ENCODE measurements around the gene FAM76A.
"Not testable (repeated sequence)": the region's sequence is repeated elsewhere in the genome, so short reads cannot be mapped to it uniquely, and the experiment has no call there.

Gene FAM76A

GRCh38 chr1:27725374-27726172 is at the start of gene FAM76A:
TSS of gene FAM76A (plus strand) at chr1:27725961. CDS start at chr1:27726081, 120 bp downstream.
- DNase-seq: peak; percentile 100

DNA sequence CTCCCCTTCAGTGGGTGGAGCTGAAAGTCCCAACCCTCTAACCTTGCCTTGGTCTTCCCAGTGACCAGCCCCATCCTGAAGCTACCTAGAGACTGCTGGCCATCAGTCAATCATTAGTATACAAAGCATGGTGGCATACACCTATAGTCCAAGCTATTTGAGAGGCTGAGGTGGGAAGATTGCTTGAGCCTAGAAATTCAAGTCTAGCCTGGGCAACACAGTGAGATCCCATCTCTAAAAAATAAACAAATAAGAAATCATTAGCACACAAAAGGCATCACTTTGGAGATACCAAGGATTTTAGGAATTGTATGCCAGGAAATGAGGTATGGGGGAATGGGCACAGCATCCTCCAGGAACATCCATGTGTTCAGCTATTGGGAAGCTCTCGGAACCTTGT is 49.4 kb upstream of the FAM76A start:
- no peak for DNase-seq

DNA sequence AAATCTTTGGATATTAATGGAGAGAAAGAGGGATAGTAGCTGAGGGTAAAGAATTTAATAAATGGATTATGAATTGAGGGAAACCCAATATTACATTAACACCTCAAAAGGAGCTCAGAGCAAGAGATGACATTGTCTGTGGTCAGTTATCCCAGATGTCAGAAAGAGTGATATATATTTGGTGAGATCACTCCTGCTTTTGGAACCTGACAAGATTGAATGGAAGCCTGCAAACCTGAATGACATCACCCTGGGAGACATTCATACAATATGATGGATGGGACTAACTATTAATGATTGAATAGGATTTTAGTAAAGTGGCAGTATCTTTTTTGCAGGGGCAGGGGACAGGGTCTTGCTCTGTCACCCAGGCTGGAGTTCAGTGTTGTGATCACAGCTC is 47.0 kb upstream of the FAM76A start:
- DNase-seq: no peak

GRCh38 chr1:27680225-27680791 is 45.5 kb upstream of the FAM76A start:
- not testable (repeated sequence) for DNase-seq

DNA sequence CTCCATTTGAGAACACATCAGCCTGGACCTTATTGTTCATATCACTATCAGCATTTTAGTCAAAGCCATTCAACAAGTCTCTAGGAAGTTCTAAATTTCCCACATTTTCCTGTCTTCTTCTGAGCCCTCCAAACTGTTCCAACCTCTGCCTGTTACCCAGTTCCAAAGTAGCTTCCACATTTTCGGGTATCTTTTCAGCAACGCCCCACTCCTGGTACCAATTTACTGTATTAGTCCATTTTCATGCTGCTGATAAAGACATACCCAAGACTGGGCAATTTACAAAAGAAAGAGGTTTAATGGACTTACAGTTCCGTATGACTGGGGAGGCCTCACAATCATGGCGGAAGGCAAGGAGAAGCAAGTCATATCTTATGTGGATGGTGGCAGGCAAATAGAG is 44.2 kb upstream of the FAM76A start:
- DNase-seq: not testable (repeated sequence)

DNA sequence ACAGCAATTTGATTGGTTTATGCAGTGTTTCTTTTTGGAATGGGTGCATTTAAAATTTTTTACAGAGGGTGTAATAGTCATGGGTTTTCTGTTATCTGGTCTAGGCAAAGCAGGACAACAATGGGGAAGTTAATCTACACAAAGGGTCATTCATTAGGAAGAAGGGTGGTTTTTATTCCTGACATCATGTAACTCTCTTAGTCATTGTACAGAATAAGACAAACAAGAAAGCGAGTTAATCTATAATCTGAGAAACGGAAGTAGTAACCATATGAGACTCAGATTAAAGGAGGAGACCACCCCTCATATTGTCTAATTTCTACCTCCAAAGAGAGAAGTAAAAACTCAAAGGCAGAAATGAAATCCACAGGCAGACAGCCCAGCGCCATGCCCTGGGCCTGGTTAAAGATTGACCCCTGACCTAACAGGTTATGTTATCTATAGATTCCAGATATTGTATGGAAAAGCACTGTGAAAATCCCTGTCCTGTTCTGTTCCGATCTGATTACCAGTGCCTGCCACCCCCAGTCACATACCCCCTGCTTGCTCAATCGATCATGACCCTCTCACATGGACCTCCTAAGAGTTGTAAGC is 43.3 kb upstream of the FAM76A start:
- DNase-seq: no peak

GRCh38 chr1:27684176-27684575 is 41.6 kb upstream of the FAM76A start:
- DNase-seq: no peak

DNA sequence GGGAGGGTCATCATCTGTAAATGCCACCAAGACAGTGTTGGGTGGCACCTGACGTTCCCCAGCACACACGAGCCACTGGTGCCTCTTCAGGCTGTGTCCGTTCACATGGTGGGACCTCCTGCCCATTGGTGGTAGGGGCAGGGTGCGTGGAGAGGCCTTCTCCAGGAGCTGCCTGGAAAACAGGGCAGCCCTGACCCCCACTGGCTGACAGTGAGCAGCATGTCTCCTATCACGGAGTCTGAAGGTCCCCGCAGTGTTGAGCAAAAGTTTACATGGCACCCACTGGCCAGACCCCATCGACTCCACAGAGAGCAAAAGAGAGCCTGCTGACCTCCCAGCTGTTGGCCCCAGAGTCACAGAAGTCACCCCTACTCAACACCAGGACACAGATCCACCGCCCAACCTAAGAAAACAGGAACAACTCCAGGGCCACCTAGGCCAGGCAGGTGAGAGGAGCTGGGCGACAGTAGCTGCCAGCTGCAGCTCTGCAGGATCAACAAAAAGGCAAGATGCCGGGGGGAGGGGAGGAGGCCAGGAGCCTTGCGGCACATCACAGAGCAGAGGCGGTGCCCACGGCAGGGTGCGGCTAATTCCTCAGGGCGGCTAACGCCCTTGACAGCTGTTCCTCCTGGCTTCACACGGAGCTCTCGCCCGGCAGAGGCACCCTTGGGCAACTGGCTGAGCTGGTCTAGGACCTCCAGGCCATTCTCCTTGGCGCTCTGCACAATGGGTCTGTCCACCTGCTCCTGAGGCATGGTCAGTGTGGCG is 39.4 kb upstream of the FAM76A start:
- DNase-seq: no peak

GRCh38 chr1:27687906-27688305 is 37.9 kb upstream of the FAM76A start:
- no peak for DNase-seq

GRCh38 chr1:27689423-27690173 is 36.2 kb upstream of the FAM76A start:
- DNase-seq: no peak

DNA sequence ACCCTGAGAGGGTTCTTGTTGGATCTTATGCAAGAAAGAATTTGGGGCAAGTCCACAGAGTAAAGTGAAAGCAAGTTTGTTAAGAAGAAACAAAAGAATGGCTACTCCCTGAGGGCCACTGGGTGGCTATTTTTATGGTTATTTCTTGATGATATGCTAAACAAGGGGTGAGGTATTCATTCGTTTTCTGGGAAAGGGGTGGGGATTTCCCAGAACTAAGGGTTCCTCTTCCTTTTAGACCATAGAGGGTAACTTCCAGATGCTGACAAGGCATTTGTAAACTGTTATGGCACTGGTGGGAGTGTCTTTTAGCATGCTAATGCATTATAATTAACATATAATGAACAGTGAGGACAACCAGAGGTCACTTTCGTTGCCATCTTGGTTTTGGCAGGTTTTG is 35.6 kb upstream of the FAM76A start:
- no peak for DNase-seq

- not testable (repeated sequence) for DNase-seq
These were observed 28.9 kb upstream of the FAM76A start for GRCh38 chr1:27696835-27697234.

DNA sequence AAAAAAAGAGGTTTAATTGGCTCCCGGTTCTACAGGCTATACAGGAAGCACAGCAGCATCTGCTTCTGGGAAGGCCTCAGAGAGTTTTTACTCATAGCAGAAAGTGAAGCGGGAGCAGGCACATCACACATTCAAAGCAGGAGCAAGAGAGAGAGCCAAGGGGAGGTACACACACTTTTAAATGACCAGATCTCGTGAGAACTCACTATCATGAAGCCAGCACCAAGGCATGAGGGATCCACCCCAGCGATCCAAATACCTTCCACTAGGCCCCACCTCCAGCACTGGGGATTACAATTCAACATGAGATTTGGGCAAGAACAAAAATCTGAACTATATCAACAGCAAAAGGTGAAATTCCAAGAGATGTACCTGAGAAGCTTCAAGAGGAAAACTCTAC is 20.8 kb upstream of the FAM76A start:
- no peak for DNase-seq

DNA sequence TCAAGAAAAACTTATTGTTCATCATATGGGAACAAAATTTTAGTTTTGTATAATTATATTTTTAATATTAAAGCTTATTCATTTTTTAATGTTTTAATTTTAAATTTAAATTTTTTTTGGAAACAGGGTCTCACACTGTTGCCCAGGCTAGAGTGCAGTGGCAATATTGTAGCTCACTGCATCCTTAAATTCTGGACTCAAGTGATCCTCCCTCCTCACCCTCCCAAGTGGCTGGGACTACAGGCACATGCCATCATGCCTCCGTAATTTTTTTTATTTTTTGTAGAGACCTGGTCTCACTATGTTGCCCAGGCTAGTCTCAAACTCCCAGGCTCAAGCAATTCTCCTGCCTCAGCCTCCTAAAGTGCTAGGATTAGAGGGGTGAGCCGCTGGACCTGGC is 20.2 kb upstream of the FAM76A start:
- DNase-seq: no peak

DNA sequence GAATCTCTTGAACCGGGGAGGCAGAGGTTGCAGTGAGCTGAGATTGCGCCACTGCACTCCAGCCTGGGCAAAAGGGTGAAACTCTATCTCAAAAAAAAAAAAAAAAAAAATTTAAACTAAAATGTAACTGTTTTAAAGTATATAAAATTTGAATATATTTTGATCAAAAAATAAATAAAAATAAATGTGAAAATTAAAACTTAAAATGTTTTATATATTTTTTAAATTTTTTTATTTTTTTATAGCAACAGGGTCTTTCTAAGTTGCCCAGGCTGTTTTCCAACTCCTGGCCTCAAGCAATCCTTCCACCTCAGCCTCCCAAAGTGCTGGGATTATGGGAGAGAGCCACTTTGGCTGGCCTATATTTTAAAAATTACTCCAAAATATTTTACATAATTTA is 15.2 kb upstream of the FAM76A start:
- no peak for DNase-seq

DNA sequence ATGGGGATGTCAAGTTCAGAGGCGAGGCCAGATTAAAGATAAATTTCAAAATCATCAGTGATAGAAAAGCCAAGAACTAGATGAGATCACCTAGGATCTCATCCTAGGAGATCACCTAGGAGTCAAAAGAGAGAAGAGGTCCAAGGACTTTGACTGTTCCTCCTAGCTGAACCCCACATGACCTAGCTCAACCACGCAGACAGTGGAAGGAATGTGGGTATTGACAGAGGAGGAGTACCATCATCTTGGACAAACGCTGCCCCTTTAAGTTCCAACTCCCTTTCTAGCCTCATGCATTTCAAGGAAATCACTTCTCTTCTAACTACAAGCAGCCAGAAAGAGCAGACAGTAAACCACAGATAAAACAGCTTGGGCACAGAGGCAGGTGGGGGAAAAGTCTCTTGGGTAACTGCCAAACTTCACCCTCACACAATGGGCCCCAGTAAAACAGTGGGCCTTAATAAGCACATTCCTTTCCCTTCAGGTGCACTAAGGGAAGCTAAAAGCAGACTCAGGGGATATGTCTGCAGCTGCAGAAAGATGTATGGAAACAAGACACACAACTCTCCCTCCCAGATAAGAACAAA is 12.5 kb upstream of the FAM76A start:
- no peak for DNase-seq

DNA sequence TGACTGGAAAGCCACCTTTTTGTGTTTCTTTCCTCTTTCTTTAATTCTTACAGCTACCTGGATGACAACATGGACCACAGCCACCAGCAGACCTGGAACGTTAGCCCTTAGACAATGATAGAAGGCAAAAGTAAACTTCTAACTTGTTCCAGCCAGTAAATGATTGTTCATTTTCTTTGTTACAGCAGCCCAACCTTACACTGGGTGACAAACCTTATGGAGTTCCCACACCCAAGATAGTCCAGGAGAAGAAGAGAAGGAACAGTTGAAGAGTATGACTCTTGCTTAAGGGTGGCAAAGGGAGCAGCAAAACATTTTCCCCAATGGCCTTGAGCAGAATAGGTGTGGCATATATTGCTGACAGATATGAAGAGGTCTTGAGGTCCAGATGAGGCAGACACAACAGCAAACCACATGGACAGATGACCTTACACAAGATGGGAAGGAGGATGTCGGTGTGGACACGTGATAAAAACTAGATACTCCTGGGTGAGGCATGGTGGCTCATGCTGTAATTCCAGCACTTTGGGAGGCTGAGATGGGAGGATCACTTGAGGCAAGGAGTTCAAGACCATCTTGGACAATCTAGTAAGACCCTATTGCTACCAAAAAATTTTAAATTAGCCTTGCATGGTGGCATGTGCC is 11.8 kb upstream of the FAM76A start:
- no peak for DNase-seq

DNA sequence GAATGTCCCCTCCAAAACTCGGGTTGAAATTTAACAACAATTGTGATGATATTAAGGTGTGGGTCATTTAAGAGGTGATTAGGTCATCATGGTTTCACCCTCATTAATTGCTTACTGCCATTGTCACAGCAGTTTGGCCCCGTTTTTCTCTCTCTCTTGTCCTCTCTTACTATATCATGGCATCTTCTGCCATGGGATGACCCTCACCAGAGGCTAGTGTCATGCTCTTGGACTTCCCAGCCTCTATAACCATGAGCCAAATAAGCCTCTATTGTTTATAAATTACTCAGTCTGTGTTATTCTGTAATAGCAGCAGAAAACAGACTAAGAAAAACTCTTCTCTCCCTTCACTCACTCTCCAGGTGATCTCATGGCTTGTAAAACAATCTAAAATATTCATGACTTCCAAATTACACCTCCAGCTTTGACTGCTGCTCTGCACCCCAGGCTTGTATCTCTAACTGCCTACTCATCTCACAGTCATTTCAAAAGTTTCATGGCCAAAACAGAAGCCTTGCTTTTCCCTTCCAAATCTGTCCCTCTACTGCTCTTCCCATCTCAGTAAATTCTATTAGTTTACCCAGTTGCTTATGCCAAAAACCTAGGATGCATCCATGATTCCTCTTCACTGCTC is 9.4 kb upstream of the FAM76A start:
- no peak for DNase-seq

- DNase-seq: no peak
These were observed 6.2 kb upstream of the FAM76A start for GRCh38 chr1:27719286-27720251.

DNA sequence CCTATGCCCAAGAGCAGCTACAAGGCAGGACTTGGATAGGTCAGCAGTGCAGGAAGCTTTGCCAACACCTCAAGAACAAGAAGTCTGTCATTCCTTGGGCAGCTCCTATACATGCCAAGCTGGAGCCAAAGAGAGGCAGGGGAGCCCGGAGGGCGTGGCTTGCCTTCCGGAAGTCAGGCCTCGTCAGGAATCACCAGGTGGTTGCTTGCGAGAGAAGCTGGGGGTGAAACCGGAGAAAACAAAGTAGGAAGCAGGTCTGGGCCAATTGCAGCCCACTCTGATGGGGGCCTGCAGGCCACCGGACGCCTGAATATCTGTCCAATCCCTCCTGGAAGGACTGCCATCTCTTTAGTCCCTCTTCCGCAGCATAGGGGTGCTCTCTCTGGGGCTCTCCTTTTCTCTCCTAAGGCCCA is 794 bp upstream of the FAM76A start:
- DNase-seq: no peak

Measured in right forelimb (tissue), 1 donor.